Endothelial cell (in vitro differentiated cells): ENCODE data around the gene CASK. TPM values are rescaled to one million over a fixed set of nuclear protein-coding genes. Genes with fewer than 3 reads are reported as not detected.

Experiments
- DNase-seq: peaks from one replicate; pipeline ENCODE4 v3.0.0; 2021; ENCODE audit warnings: low spot score
- H3K27ac Mint-ChIP-seq: one replicate; pipeline ENCODE4 v1.8.0; 2021; ENCODE audit warnings: mixed read lengths, inconsistent platforms; ENCODE audit not compliant: unreplicated experiment
- H3K27me3 Mint-ChIP-seq: one replicate; pipeline ENCODE4 v1.8.0; 2021; ENCODE audit warnings: mild to moderate bottlenecking, moderate library complexity, mixed read lengths, inconsistent platforms; ENCODE audit not compliant: unreplicated experiment
- H3K36me3 Mint-ChIP-seq: one replicate; pipeline ENCODE4 v1.8.0; 2021; ENCODE audit warnings: mild to moderate bottlenecking, low read depth, mixed read lengths, inconsistent platforms; ENCODE audit not compliant: unreplicated experiment
- H3K4me1 Mint-ChIP-seq: one replicate; pipeline ENCODE4 v1.8.0; 2021; ENCODE audit warnings: mild to moderate bottlenecking, mixed read lengths, inconsistent platforms; ENCODE audit not compliant: unreplicated experiment
- H3K4me3 Mint-ChIP-seq: one replicate; pipeline ENCODE4 v1.8.0; 2021; ENCODE audit warnings: mild to moderate bottlenecking, mixed read lengths, inconsistent platforms; ENCODE audit not compliant: unreplicated experiment
- H3K9me3 Mint-ChIP-seq: one replicate; pipeline ENCODE4 v1.8.0; 2021; ENCODE audit warnings: mixed read lengths, inconsistent platforms; ENCODE audit not compliant: unreplicated experiment
- total RNA-seq: library from RNA; stranded (reverse); fragmentation: NEBNext Ultra II Directional; extraction: Animal tissue kit (Norgen Biotek cat#: 25700); gene quantifications from one replicate; pipeline ENCODE4 v1.2.1, GENCODE V29; 2021; ENCODE audit not compliant: unreplicated experiment
- TF ChIP-seq, protein P1 (sequence below): fragments of 200-600 bp; sonication (generic); IDR thresholded peaks from one replicate; pipeline ENCODE4 v1.5.0; 2021; ENCODE audit warnings: antibody characterized with exemption; ENCODE audit not compliant: unreplicated experiment

CASK gene
- total RNA-seq, 1 donor from 2014 or later: 62.5 TPM

- no peaks in the 10 kb centered on the region for H3K27me3 Mint-ChIP-seq
- H3K4me3 Mint-ChIP-seq: no peak overlapping the region
- H3K36me3 Mint-ChIP-seq: no peaks in the 10 kb centered on the region
- H3K4me1 Mint-ChIP-seq: no peaks in the 10 kb centered on the region
- no peak overlapping the region for H3K27ac Mint-ChIP-seq
- no peaks in the 10 kb centered on the region for H3K9me3 Mint-ChIP-seq
- TF ChIP-seq, protein P1, sequence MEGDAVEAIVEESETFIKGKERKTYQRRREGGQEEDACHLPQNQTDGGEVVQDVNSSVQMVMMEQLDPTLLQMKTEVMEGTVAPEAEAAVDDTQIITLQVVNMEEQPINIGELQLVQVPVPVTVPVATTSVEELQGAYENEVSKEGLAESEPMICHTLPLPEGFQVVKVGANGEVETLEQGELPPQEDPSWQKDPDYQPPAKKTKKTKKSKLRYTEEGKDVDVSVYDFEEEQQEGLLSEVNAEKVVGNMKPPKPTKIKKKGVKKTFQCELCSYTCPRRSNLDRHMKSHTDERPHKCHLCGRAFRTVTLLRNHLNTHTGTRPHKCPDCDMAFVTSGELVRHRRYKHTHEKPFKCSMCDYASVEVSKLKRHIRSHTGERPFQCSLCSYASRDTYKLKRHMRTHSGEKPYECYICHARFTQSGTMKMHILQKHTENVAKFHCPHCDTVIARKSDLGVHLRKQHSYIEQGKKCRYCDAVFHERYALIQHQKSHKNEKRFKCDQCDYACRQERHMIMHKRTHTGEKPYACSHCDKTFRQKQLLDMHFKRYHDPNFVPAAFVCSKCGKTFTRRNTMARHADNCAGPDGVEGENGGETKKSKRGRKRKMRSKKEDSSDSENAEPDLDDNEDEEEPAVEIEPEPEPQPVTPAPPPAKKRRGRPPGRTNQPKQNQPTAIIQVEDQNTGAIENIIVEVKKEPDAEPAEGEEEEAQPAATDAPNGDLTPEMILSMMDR: no peak
- no peak for DNase-seq
Measured at GRCh38 chrX:41599507-41599906, 323.8 kb downstream of the CASK start.

- TF ChIP-seq, protein P1: no peak
- Mint-ChIP-seq H3K27me3 (peaks cover 2% of the 10 kb centered on the region), H3K4me1 (no peaks in the 10 kb centered on the region), H3K36me3 (no peaks in the 10 kb centered on the region), H3K4me3 (no peak overlapping the region), H3K9me3 (no peaks in the 10 kb centered on the region), H3K27ac (no peak overlapping the region)
- no peak for DNase-seq
Measured at GRCh38 chrX:41596596-41596995, 326.8 kb downstream of the CASK start.

DNA sequence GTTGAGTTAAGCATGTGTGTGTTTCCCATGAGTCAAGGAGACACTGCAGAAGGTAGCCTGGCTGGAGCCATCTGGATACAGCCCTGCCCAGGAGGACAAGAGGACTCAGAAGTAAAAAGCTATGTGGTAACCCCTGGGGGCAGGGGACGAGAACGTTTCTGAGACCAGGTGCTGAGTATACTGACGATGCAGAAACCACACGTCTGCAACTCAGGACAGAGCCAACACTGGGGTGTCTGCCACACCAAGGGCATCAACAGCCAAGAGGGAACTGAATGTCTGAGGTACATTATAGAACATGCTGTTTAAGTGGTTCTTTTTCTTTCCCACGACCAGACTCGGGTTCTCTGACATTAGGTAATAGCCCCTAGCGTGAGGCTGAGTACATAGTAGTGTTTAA lies 328.7 kb downstream of the CASK start:
- H3K36me3 Mint-ChIP-seq: no peaks in the 10 kb centered on the region
- H3K27me3 Mint-ChIP-seq: peaks cover 2% of the 10 kb centered on the region
- TF ChIP-seq, protein P1: no peak
- H3K4me1 Mint-ChIP-seq: no peaks in the 10 kb centered on the region
- H3K4me3 Mint-ChIP-seq: no peak overlapping the region
- no peak for DNase-seq
- H3K9me3 Mint-ChIP-seq: no peaks in the 10 kb centered on the region
- H3K27ac Mint-ChIP-seq: no peak overlapping the region

DNA sequence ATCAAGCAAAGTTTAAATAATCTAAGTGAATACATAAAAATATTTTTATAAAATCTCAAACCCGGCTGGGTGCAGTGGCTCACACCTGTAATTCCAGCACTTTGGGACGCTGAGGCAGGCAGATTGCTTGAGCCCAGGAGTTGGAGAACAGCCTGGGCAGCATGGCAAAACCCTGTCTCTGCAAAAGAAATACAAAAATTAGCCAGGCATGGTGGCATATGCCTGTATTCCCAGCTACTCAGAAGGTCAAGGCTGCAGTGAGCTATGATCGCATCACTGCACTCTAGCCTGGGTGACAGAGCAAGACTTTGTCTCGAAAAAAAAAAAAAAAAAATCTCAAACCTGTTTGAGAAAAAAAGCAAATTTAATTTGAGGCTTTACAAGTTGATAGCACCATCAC lies 331.4 kb downstream of the CASK start:
- H3K36me3 Mint-ChIP-seq: no peaks in the 10 kb centered on the region
- H3K4me1 Mint-ChIP-seq: no peaks in the 10 kb centered on the region
- no peaks in the 10 kb centered on the region for H3K9me3 Mint-ChIP-seq
- H3K27me3 Mint-ChIP-seq: peaks cover 2% of the 10 kb centered on the region
- no peak overlapping the region for H3K27ac Mint-ChIP-seq
- H3K4me3 Mint-ChIP-seq: no peak overlapping the region
- no peak for DNase-seq
- TF ChIP-seq, protein P1: no peak

DNA sequence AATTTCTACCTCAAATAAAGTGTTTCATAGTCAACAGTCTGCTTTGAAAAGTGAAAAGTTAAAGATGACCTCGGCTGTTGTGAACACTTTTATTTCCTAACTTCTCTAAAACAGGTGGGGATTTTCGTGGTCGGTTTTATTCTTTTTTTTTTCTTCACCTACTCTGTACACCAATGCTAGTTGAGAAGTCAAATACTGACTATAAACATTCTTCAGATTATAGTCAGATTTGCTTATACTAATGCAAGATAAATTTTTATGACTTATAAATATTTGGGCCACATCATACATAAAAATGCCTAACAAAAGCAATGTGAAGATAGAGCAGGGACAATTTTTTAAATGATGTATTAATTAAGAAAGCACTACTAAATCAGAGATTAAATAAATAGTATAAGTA lies 332.7 kb downstream of the CASK start:
- H3K4me1 Mint-ChIP-seq: no peaks in the 10 kb centered on the region
- DNase-seq: no peak
- TF ChIP-seq, protein P1: no peak
- no peaks in the 10 kb centered on the region for H3K9me3 Mint-ChIP-seq
- H3K36me3 Mint-ChIP-seq: no peaks in the 10 kb centered on the region
- peaks cover 2% of the 10 kb centered on the region for H3K27me3 Mint-ChIP-seq
- H3K4me3 Mint-ChIP-seq: no peak overlapping the region
- H3K27ac Mint-ChIP-seq: no peak overlapping the region
